Effector CD8-positive, alpha-beta T cell (primary cell): ENCODE measurements around the gene MARK1.

Experiments
- DNase-seq: peaks from one replicate; lab custom pipeline; 2025; lab: John Stamatoyannopoulos, UW

Gene MARK1

DNA sequence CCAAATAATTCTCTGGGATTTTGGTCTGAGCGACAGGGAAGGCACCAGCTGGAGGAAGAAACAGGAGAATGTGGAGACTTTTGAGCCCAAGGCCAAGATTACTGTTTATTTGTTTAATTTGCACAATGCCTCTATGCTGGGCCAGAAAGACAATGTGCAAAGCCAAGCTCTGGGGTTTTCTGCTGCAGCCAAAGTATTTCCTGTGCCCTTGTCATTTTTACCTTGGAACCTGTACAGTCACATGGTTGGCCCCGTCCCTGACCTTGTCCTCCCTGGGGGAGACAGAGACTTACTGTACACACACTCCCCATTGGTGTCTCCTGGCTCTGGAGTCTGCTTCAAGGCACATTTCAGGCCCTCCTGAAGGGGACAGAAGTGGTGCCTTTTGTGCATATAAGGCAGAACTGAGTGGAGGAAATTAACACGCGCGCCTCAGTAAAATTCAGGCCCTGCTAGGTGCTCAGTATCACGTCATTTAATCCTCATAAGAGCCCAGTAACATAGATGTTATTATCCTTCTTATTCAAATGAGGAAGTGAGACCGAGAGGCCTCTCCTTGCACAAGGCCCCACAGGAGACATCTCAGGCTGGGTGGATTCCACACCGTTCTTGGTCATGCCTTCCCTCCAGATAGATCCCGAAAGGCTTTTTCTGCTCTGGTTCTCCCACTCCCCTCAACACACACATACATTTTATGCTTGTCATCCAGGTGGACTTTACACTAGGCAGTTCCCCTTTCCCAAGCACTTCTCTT is 183.3 kb downstream of the MARK1 start:
- no peak for DNase-seq
